ENCODE data around the gene TPRG1. TPM values are rescaled to one million over a fixed set of nuclear protein-coding genes. Genes with fewer than 3 reads are reported as not detected.

Gene TPRG1
- total and polyA plus RNA-seq, 2 donors (not counting 3 experiments of a cell fraction or from before 2014, with no cell fraction given): 0.30 TPM; not detected in 1

DNA sequence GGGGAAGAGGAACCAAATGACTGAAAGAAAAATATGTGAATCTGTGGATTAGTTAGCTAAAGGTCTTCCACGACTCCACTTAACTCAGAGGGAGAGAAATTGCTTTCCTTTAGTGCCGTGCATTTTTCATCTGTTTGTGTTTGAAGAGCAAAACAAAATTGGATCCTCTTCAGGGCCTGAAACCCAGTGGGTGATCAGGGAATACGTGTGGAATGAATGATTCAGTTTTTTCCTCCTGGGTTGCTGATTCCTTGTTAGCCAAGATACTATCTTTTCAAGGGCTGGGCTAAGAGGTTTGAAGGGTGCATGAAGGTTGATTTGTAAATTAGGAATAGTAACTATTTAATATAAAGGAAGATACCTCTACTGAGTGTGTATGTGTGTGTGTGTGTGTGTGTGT is 61.0 kb downstream of the TPRG1 start:
- no peak overlapping the region for H3K27ac ChIP-seq (ENCODE audit: insufficient read depth, low read depth, low read length)
- H3K79me2 ChIP-seq (ENCODE audit: control insufficient read depth, insufficient read depth, low read length): no peaks in the 10 kb centered on the region
- no peak overlapping the region for H2AFZ ChIP-seq (ENCODE audit: low read depth, low read length)
- H3K4me1 ChIP-seq (ENCODE audit: control insufficient read depth, extremely low read depth, insufficient read depth, low read length): no peaks in the 10 kb centered on the region
- POLR2A ChIA-PET: no interaction called here
- FAIRE-seq: no peak
- H3K36me3 ChIP-seq (ENCODE audit: control insufficient read depth in 2 of 2, extremely low read depth in 1 of 2, insufficient read depth in 2 of 2, low read length in 2 of 2): no peaks in the 10 kb centered on the region
- H4K20me1 ChIP-seq (replicated peaks; ENCODE audit: control insufficient read depth, extremely low read depth, insufficient read depth, low read length): no peaks in the 10 kb centered on the region
- no peak overlapping the region for H3K4me2 ChIP-seq (ENCODE audit: insufficient read depth, low read length)
- H3K27me3 ChIP-seq (ENCODE audit: control insufficient read depth in 2 of 2, insufficient read depth in 2 of 2, low read length in 2 of 2): peaks cover 0 to 4% of the 10 kb centered on the region in 2 experiments
- no peak overlapping the region for H3K9ac ChIP-seq (replicated peaks; ENCODE audit: extremely low read depth, insufficient read depth, low read length)
- dilution Hi-C loops (cut with MboI; ENCODE audit: extremely low pct_ligation_motif_present, low sequenced_read_pairs): no loop called here
- H3K9me3 ChIP-seq (replicated peaks; ENCODE audit: control insufficient read depth, insufficient read depth, low read length): no peaks in the 10 kb centered on the region
- TF ChIP-seq GATA2 (IDR thresholded peaks at IDR 0.05; ENCODE audit: insufficient read depth, insufficient read length, low read depth, low read length): no peak
- TF ChIP-seq, protein P1, sequence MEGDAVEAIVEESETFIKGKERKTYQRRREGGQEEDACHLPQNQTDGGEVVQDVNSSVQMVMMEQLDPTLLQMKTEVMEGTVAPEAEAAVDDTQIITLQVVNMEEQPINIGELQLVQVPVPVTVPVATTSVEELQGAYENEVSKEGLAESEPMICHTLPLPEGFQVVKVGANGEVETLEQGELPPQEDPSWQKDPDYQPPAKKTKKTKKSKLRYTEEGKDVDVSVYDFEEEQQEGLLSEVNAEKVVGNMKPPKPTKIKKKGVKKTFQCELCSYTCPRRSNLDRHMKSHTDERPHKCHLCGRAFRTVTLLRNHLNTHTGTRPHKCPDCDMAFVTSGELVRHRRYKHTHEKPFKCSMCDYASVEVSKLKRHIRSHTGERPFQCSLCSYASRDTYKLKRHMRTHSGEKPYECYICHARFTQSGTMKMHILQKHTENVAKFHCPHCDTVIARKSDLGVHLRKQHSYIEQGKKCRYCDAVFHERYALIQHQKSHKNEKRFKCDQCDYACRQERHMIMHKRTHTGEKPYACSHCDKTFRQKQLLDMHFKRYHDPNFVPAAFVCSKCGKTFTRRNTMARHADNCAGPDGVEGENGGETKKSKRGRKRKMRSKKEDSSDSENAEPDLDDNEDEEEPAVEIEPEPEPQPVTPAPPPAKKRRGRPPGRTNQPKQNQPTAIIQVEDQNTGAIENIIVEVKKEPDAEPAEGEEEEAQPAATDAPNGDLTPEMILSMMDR (IDR thresholded peaks at IDR 0.05; ENCODE audit: extremely low read depth in 1 of 2, insufficient read depth in 1 of 2, low read depth in 1 of 2, low read length in 2 of 2): no peak
- no peak for TF ChIP-seq FOS (IDR thresholded peaks at IDR 0.05; ENCODE audit: borderline replicate concordance, insufficient read depth, low read length)
- no peak for TF ChIP-seq MYC (IDR thresholded peaks at IDR 0.05; ENCODE audit: low read depth, low read length)
- TF ChIP-seq POLR2A (IDR thresholded peaks at IDR 0.05; ENCODE audit: low read depth, low read length): no peak
- TF ChIP-seq, protein P2, sequence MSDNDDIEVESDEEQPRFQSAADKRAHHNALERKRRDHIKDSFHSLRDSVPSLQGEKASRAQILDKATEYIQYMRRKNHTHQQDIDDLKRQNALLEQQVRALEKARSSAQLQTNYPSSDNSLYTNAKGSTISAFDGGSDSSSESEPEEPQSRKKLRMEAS (IDR thresholded peaks at IDR 0.05; ENCODE audit: insufficient read depth, insufficient read length): no peak
- H3K4me3 ChIP-seq (replicated peaks in 1 of 3; ENCODE audit: insufficient read depth in 1 of 3, low read depth in 1 of 3, low read length in 3 of 3): no peak overlapping the region
- intact Hi-C loops (cut with micrococcal nuclease): loop anchor here (1.0 to 5.0 kb wide), 2 partner anchors 60 to 1494 kb away; partner anchors contain the start of gene TPRG1
- CTCF ChIA-PET: interaction anchor here (0.6 to 3.0 kb wide), 13 partner anchors 9 to 1913 kb away, joined by 3 to 24 read pairs (median 3); partner anchors contain the start of gene BCL6
- H3K9me1 ChIP-seq (replicated peaks; ENCODE audit: control insufficient read depth, extremely low read depth, insufficient read depth, low read length): no peaks in the 10 kb centered on the region
- BruUV-seq (replicated peaks): no TSS peak
- DNase-seq (ENCODE audit: low read depth, low spot score): no peak

All from endothelial cell of umbilical vein (primary cell).